ENCODE measurements around the gene SIM2.

DNA sequence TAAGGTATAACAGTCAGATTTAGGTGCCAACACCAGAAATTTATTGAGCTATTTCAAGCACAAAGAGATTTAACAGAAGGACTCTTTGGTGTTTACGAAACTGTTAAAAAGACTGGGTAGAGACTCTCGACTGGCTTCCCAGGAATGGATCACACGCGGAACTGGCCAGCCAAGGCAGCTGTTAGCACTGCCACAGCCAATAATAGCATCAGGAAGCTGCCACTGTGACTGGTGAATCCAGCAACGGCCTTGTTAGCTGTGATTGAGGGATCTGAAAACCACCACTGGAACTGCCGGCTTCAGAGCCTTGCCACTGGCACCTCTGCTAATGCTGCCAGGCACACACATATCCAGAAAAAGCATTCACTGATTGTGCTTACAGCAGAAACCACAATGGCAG, 10.6 kb upstream of the SIM2 start:
- TF ChIP-seq EZH2 (IDR thresholded peaks at IDR 0.05) (no peak), POLR2AphosphoS5 (IDR thresholded peaks at IDR 0.05; ENCODE audit: borderline replicate concordance, low read depth, low read length) (no peak)

Measured in SK-N-MC (cell line).